HCT116 (cell line): ENCODE results near the gene ZNF367. TPM values are rescaled to one million over a fixed set of nuclear protein-coding genes. Genes with fewer than 3 reads are reported as not detected.

Source experiments
- ATAC-seq: fragments of 200-7000 bp; cut with Tn5 transposase; 2 replicates; pipeline ENCODE4 v1.9.1; 2020; ENCODE audit warnings: mild to moderate bottlenecking, moderate library complexity
- BruUV-seq: library from RNA; stranded (reverse); fragments of 400-500 nt; replicated peaks from 2 replicates; lab custom pipeline; 2021; lab: Mats Ljungman, UMichigan
- CTCF ChIA-PET: fragments of 300-600 bp; sonication (Branson Sonifier 250); formaldehyde crosslinking; loops from one replicate; lab custom pipeline; 2021; ENCODE audit warnings: antibody characterized with exemption; lab: Charles Lee
- POLR2A ChIA-PET: fragments of 300-600, 350-600 bp; sonication (Branson Sonifier 250); formaldehyde crosslinking; loops from one replicate; lab custom pipeline; 2021; ENCODE audit warnings: antibody characterized with exemption; lab: Charles Lee
- RAD21 ChIA-PET, 2 experiments: fragments of 300-600 bp; sonication (Branson Sonifier 250); formaldehyde crosslinking; loops; one replicate each; lab custom pipeline; 2023; ENCODE audit warnings: low total read pairs in 2 of 2; ENCODE audit not compliant: uncharacterized antibody in 2 of 2, unreplicated experiment in 2 of 2, low non-redundant PET in 1 of 2; lab: Charles Lee
- DNase-seq: peaks from one replicate; pipeline ENCODE4 v3.0.0-alpha.2; 2010; ENCODE audit warnings: low read depth, low spot score
- H2AFZ ChIP-seq: fragments of 200-600 bp; shearing (Covaris generic), sonication (generic); 2 replicates; pipeline ENCODE4 v1.6.1; 2017; ENCODE audit warnings: low read depth, mixed run types, mixed read lengths, antibody characterized with exemption, low read length; ENCODE audit not compliant: poor library complexity, severe bottlenecking
- H3K27ac ChIP-seq: 2 replicates; pipeline ENCODE4 v1.5.1; 2012; ENCODE audit warnings: low read depth, low read length
- H3K27me3 ChIP-seq: fragments of 200-600 bp; sonication (generic); 2 replicates; pipeline ENCODE4 v1.6.1; 2016; ENCODE audit warnings: mixed run types, low read length, mixed read lengths; ENCODE audit not compliant: insufficient read depth
- H3K36me3 ChIP-seq, 2 experiments: fragments of 200-500 bp in 1 of 2; fragments of 200-600 bp in 1 of 2; sonication (Bioruptor generic) in 1 of 2; sonication (generic) in 1 of 2; 2 replicates each; pipeline versions ENCODE4 v1.5.1 to v1.6.1; 2014 to 2016; ENCODE audit warnings: low read length in 2 of 2, inconsistent platforms in 1 of 2, mixed read lengths in 1 of 2, mixed run types in 1 of 2; ENCODE audit not compliant: insufficient read depth in 2 of 2, control insufficient read depth in 1 of 2
- H3K4me1 ChIP-seq, 2 experiments: fragments of 200-600 bp in 1 of 2; sonication (generic) in 1 of 2; 2 replicates each; pipeline versions ENCODE4 v1.5.1 to v1.6.1; 2012 to 2017; ENCODE audit warnings: low read length in 2 of 2, inconsistent platforms in 1 of 2, mild to moderate bottlenecking in 1 of 2, mixed read lengths in 1 of 2, mixed run types in 1 of 2, moderate library complexity in 1 of 2; ENCODE audit not compliant: insufficient read depth in 2 of 2, control insufficient read depth in 1 of 2
- H3K4me2 ChIP-seq: fragments of 200-600 bp; sonication (generic); 2 replicates; pipeline ENCODE4 v1.6.1; 2017; ENCODE audit warnings: mixed run types, low read length, mixed read lengths
- H3K4me3 ChIP-seq, 2 experiments: fragments of 200-600 bp in 1 of 2; sonication (generic) in 1 of 2; replicated peaks in 1 of 2; 2 replicates each; pipeline ENCODE4 v1.5.1; 2011 to 2016; ENCODE audit warnings: low read length in 2 of 2, control low read depth in 1 of 2, low read depth in 1 of 2, mild to moderate bottlenecking in 1 of 2, mixed read lengths in 1 of 2, mixed run types in 1 of 2
- H3K79me2 ChIP-seq: fragments of 200-600 bp; sonication (generic); 2 replicates; pipeline ENCODE4 v1.6.1; 2017; ENCODE audit warnings: mild to moderate bottlenecking, mixed run types, low read length, moderate library complexity, mixed read lengths; ENCODE audit not compliant: insufficient read depth
- H3K9ac ChIP-seq: fragments of 200-600 bp; sonication (generic); 2 replicates; pipeline ENCODE4 v1.6.1; 2016; ENCODE audit warnings: low read length, mixed read lengths
- H3K9me2 ChIP-seq: fragments of 200-600 bp; sonication (generic), shearing (Covaris generic); 2 replicates; pipeline ENCODE4 v1.6.1; 2017; ENCODE audit warnings: mixed run types, mild to moderate bottlenecking, moderate library complexity; ENCODE audit not compliant: insufficient read depth
- H3K9me3 ChIP-seq, 2 experiments: fragments of 200-500 bp in 1 of 2; fragments of 200-600 bp in 1 of 2; sonication (Bioruptor generic) in 1 of 2; sonication (generic) in 1 of 2; 2 replicates each; pipeline ENCODE4 v1.6.1; 2014 to 2017; ENCODE audit warnings: low read length in 2 of 2, mixed read lengths in 2 of 2, inconsistent platforms in 1 of 2, low read depth in 1 of 2, mild to moderate bottlenecking in 1 of 2, mixed run types in 1 of 2, moderate library complexity in 1 of 2; ENCODE audit not compliant: control insufficient read depth in 1 of 2, insufficient read depth in 1 of 2
- H4K20me1 ChIP-seq: fragments of 200-600 bp; sonication (generic), shearing (Covaris generic); 2 replicates; pipeline ENCODE4 v1.6.1; 2017; ENCODE audit warnings: mixed run types, mild to moderate bottlenecking, moderate library complexity; ENCODE audit not compliant: insufficient read depth
- CTCF ChIP-seq, 3 experiments: fragments of 200-600 bp in 1 of 3; sonication (generic) in 1 of 3; IDR thresholded peaks in 2 of 3; conservative IDR thresholded peaks in 1 of 3; 2 replicates each; pipeline ENCODE4 v1.5.1; 2012 to 2017; ENCODE audit warnings: low read depth in 2 of 3, low read length in 2 of 3, antibody characterized with exemption in 1 of 3, borderline replicate concordance in 1 of 3, control low read depth in 1 of 3, mild to moderate bottlenecking in 1 of 3, mixed read lengths in 1 of 3, mixed run types in 1 of 3, moderate library complexity in 1 of 3; ENCODE audit not compliant: insufficient read depth in 1 of 3
- EZH2 ChIP-seq: fragments of 200-600 bp; sonication (generic); IDR thresholded peaks from 2 replicates; pipeline ENCODE4 v1.6.1; 2017; ENCODE audit warnings: antibody characterized with exemption, mixed run types
- POLR2A ChIP-seq: IDR thresholded peaks from 2 replicates; pipeline ENCODE4 v1.7.0; 2011; ENCODE audit warnings: borderline replicate concordance; ENCODE audit not compliant: insufficient read depth, insufficient read length; ENCODE audit errors: extremely low read depth
- POLR2AphosphoS5 ChIP-seq: IDR thresholded peaks from 2 replicates; pipeline ENCODE4 v1.6.1; 2011; ENCODE audit warnings: mild to moderate bottlenecking, low read depth, low read length, moderate library complexity
- REST ChIP-seq: IDR thresholded peaks from 2 replicates; pipeline ENCODE4 v1.6.1; 2012; ENCODE audit warnings: low read depth
- SRF ChIP-seq: IDR thresholded peaks from 2 replicates; pipeline ENCODE4 v1.6.1; 2012; ENCODE audit warnings: low read depth
- TCF7L2 ChIP-seq: IDR thresholded peaks from 2 replicates; pipeline ENCODE4 v1.7.0; 2011; ENCODE audit warnings: borderline replicate concordance, inconsistent platforms; ENCODE audit not compliant: insufficient read depth, insufficient read length; ENCODE audit errors: extremely low read depth
- YY1 ChIP-seq: IDR thresholded peaks from 2 replicates; pipeline ENCODE4 v1.6.1; 2011; ENCODE audit warnings: low read length, low read depth, moderate library complexity, mild to moderate bottlenecking; ENCODE audit not compliant: insufficient replicate concordance; ENCODE audit errors: extremely low read depth
- ZFX ChIP-seq: fragments of 450-650 bp; IDR thresholded peaks from 2 replicates; pipeline ENCODE4 v1.6.1; 2017
- ZNF274 ChIP-seq: fragments of 200-500 bp; sonication (Bioruptor generic); IDR thresholded peaks from 2 replicates; pipeline ENCODE4 v1.6.1; 2014; ENCODE audit warnings: mild to moderate bottlenecking, low read depth, low read length, inconsistent platforms
- intact Hi-C: fragments of 100-400 bp; cut with micrococcal nuclease; formaldehyde crosslinking; loops from 2 replicates; pipeline ENCODE4 v1.10.0; 2022
- total RNA-seq: library from RNA; stranded (reverse); gene quantifications from one replicate; pipeline ENCODE4 v1.2.1, GENCODE V29; 2021; ENCODE audit not compliant: unreplicated experiment
- TF ChIP-seq, protein P1 (sequence below): IDR thresholded peaks from 2 replicates; pipeline ENCODE4 v1.6.1; 2011; ENCODE audit warnings: mild to moderate bottlenecking, low read length, moderate library complexity; ENCODE audit not compliant: insufficient replicate concordance; ENCODE audit errors: extremely low read depth

Gene ZNF367
- total RNA-seq, 1 experiment from 2014 or later, result 18.1 TPM

- no peaks in the 10 kb centered on the region for H3K27me3 ChIP-seq
- H4K20me1 ChIP-seq, result no peaks in the 10 kb centered on the region
- ATAC-seq, result no peak
- H3K9me3 ChIP-seq, result no peaks in the 10 kb centered on the region
- no peaks in the 10 kb centered on the region for H3K79me2 ChIP-seq
- no peak for TF ChIP-seq TCF7L2
- TF ChIP-seq YY1, result no peak
- no peak for TF ChIP-seq REST
- TF ChIP-seq POLR2A, result no peak
- no peak for TF ChIP-seq SRF
- no peak for TF ChIP-seq ZNF274
- TF ChIP-seq CTCF (IDR thresholded peaks at IDR 0.05 in 2 of 3, conservative IDR thresholded peaks at IDR 0.05 in 1 of 3; ENCODE audit: borderline replicate concordance in 1 of 3, insufficient read depth in 1 of 3, low read depth in 2 of 3, low read length in 2 of 3), result no peak
- TF ChIP-seq ZFX, result no peak
- TF ChIP-seq, protein P1, sequence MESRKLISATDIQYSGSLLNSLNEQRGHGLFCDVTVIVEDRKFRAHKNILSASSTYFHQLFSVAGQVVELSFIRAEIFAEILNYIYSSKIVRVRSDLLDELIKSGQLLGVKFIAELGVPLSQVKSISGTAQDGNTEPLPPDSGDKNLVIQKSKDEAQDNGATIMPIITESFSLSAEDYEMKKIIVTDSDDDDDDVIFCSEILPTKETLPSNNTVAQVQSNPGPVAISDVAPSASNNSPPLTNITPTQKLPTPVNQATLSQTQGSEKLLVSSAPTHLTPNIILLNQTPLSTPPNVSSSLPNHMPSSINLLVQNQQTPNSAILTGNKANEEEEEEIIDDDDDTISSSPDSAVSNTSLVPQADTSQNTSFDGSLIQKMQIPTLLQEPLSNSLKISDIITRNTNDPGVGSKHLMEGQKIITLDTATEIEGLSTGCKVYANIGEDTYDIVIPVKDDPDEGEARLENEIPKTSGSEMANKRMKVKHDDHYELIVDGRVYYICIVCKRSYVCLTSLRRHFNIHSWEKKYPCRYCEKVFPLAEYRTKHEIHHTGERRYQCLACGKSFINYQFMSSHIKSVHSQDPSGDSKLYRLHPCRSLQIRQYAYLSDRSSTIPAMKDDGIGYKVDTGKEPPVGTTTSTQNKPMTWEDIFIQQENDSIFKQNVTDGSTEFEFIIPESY, result no peak
- no peak for TF ChIP-seq EZH2
- no peak for TF ChIP-seq POLR2AphosphoS5
- TF ChIP-seq, all 23 proteins: peak for 0
- H3K4me2 ChIP-seq, result no peak overlapping the region
- peaks cover 2 to 3% of the 10 kb centered on the region in 2 experiments; a peak in 2 of 4 replicates for H3K36me3 ChIP-seq
- H3K27ac ChIP-seq, result no peak overlapping the region
- H3K4me3 ChIP-seq, result no peak overlapping the region
- H2AFZ ChIP-seq, result no peak overlapping the region
- ChIA-PET POLR2A (no interaction called here), CTCF (no interaction called here), RAD21 (no interaction called here)
- intact Hi-C loops, result no loop called here
- H3K4me1 ChIP-seq, result 0 out of 4 replicates have a peak, but pooled peaks cover 0 to 2% of the 10 kb centered on the region in 2 experiments
- no peak for DNase-seq
- H3K9me2 ChIP-seq, result no peaks in the 10 kb centered on the region
- no peak overlapping the region for H3K9ac ChIP-seq
- BruUV-seq, result no TSS peak
Observed at GRCh38 chr9:96460882-96461281, 42.7 kb upstream of the ZNF367 start.
